ENCODE results near the gene LRRC8D. TPM values are rescaled to one million over a fixed set of nuclear protein-coding genes. Genes with fewer than 3 reads are reported as not detected.

The LRRC8D gene
- total RNA-seq, 2 donors from 2014 or later, result 35.8 to 42.7 TPM

- Histone ChIP-seq H3K4me3 (no peak overlapping the region), H3K27ac (no peak overlapping the region), H3K9me3 (no peaks in the 10 kb centered on the region), H3K9ac (ENCODE audit: low read depth in 2 of 2, low read length in 2 of 2) (no peak overlapping the region), H3K36me3 (peaks cover 4% of the 10 kb centered on the region), H3K4me1 (no peaks in the 10 kb centered on the region), H3K27me3 (no peaks in the 10 kb centered on the region)
- TF ChIP-seq CTCF (IDR thresholded peaks at IDR 0.05), result no peak
- DNase-seq, result no peak
- intact Hi-C loops (cut with DNase I), result no loop called here
These were observed 30.1 kb downstream of the LRRC8D start for GRCh38 chr1:89850844-89851415.

- no peak for DNase-seq
- Histone ChIP-seq H3K9me3 (no peaks in the 10 kb centered on the region), H3K4me1 (no peaks in the 10 kb centered on the region), H3K27me3 (no peaks in the 10 kb centered on the region), H3K9ac (ENCODE audit: low read depth in 2 of 2, low read length in 2 of 2) (no peak overlapping the region), H3K4me3 (no peak overlapping the region), H3K36me3 (no peaks in the 10 kb centered on the region), H3K27ac (no peak overlapping the region)
- TF ChIP-seq CTCF (IDR thresholded peaks at IDR 0.05), result no peak
- intact Hi-C loops (cut with DNase I), result no loop called here
These were observed 33.3 kb downstream of the LRRC8D start for GRCh38 chr1:89854140-89854539.

GRCh38 chr1:89855413-89856123 lies 34.7 kb downstream of the LRRC8D start:
- TF ChIP-seq CTCF (IDR thresholded peaks at IDR 0.05), result no peak
- Histone ChIP-seq H3K4me3 (no peak overlapping the region), H3K9me3 (no peaks in the 10 kb centered on the region), H3K27ac (no peak overlapping the region), H3K27me3 (no peaks in the 10 kb centered on the region), H3K9ac (ENCODE audit: low read depth in 2 of 2, low read length in 2 of 2) (no peak overlapping the region), H3K4me1 (no peaks in the 10 kb centered on the region), H3K36me3 (no peaks in the 10 kb centered on the region)
- no peak for DNase-seq
- intact Hi-C loops (cut with DNase I), result no loop called here

- Histone ChIP-seq H3K4me3 (no peak overlapping the region), H3K9me3 (no peaks in the 10 kb centered on the region), H3K4me1 (no peaks in the 10 kb centered on the region), H3K27me3 (no peaks in the 10 kb centered on the region), H3K27ac (no peak overlapping the region), H3K9ac (ENCODE audit: low read depth in 2 of 2, low read length in 2 of 2) (no peak overlapping the region), H3K36me3 (no peaks in the 10 kb centered on the region)
- intact Hi-C loops (cut with DNase I), result no loop called here
- DNase-seq, result no peak
- TF ChIP-seq CTCF (IDR thresholded peaks at IDR 0.05), result no peak
These were observed 42.5 kb downstream of the LRRC8D start for GRCh38 chr1:89863165-89863830.

GRCh38 chr1:89865498-89866382 lies 44.9 kb downstream of the LRRC8D start:
- Histone ChIP-seq H3K27ac (no peak overlapping the region), H3K9me3 (no peaks in the 10 kb centered on the region), H3K4me3 (no peak overlapping the region), H3K9ac (ENCODE audit: low read depth in 2 of 2, low read length in 2 of 2) (no peak overlapping the region), H3K27me3 (no peaks in the 10 kb centered on the region), H3K36me3 (no peaks in the 10 kb centered on the region), H3K4me1 (no peaks in the 10 kb centered on the region)
- intact Hi-C loops (cut with DNase I), result no loop called here
- DNase-seq, result no peak
- no peak for TF ChIP-seq CTCF (IDR thresholded peaks at IDR 0.05)
